ENCODE data around the gene KLHL3. TPM values are rescaled to one million over a fixed set of nuclear protein-coding genes. Genes with fewer than 3 reads are reported as not detected.
A peak's percentile ranks its signal among the peaks of the same experiment; 100 is the strongest.

KLHL3 gene
- total and polyA plus RNA-seq, 5 donors: 13.1 to 57.7 (median 40.2) TPM

GRCh38 chr5:137741718-137742117 lies 5.8 kb upstream of the KLHL3 start:
- no peak overlapping the region for H3K27ac ChIP-seq (ENCODE audit: low read length)
- no peaks in the 10 kb centered on the region for H3K9me3 ChIP-seq (ENCODE audit: control insufficient read depth, low read length)
- no peak for ATAC-seq
- intact Hi-C loops (cut with DNase I): loop anchor here (2.0 to 10.0 kb wide), 4 partner anchors 79 to 117 kb away; no protein-coding TSS in a partner anchor
- no peak for DNase-seq
- peaks cover 3% of the 10 kb centered on the region for H3K4me1 ChIP-seq (ENCODE audit: control insufficient read depth, insufficient read depth, low read length)
- WGBS: 80% methylated on average over 8 of the region's 8 CpGs
- H3K4me3 ChIP-seq (ENCODE audit: low read length): no peak overlapping the region
- no peaks in the 10 kb centered on the region for H3K27me3 ChIP-seq (ENCODE audit: control insufficient read depth, insufficient read depth)

DNA sequence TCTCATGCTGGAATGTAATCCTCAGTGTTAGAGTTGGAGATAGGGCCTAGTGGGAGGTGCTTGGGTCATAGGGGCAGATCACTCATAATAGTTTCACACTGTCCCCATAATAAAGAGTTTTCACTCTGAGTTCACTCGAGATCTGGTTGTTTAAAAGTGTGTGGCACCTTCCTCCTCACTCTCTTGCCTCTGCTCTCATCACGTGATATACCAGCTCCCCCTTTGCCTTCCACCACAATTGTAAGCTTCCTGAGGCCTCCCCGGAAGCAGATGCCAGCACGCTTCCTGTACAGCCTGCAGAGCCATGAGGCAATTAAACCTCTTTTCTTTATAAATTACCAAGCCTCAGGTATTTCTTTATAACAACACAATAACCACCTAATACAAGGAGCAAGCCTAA lies 3.8 kb upstream of the KLHL3 start:
- no peak for ATAC-seq

DNA sequence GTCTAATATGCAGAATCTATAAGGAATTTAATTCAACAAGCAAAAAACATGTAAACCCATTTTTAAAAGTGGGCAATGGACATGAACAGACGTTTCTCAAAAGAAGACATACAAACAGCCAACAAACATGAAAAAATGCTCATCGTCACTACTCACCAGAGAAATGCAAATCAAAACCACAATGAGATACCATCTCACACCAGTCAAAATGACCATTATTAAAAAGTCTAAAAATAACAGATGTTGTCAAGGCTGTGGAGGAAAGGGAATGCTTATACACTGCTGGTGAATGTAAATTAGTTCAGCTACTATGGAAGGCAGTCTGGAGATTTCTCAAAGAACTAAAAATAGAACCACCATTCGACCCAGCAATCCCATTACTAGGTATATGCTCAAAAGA lies 3.1 kb upstream of the KLHL3 start:
- intact Hi-C loops (cut with DNase I): loop anchor here in 1 of 4 donors (5.0 kb wide), 1 partner anchor 112 kb away; no protein-coding TSS in a partner anchor
- peaks cover 7% of the 10 kb centered on the region for H3K4me1 ChIP-seq (ENCODE audit: control insufficient read depth, insufficient read depth, low read length)

More for the DNA sequence above, 3.8 kb upstream of the KLHL3 start:
- 76% methylated on average over 4 of the region's 4 CpGs for WGBS
- Histone ChIP-seq H3K27ac (ENCODE audit: low read length) (no peak overlapping the region), H3K4me1 (ENCODE audit: control insufficient read depth, insufficient read depth, low read length) (peaks cover 3% of the 10 kb centered on the region), H3K27me3 (ENCODE audit: control insufficient read depth, insufficient read depth) (no peaks in the 10 kb centered on the region), H3K9me3 (ENCODE audit: control insufficient read depth, low read length) (no peaks in the 10 kb centered on the region), H3K4me3 (ENCODE audit: low read length) (no peak overlapping the region)
- DNase-seq: no peak
- intact Hi-C loops (cut with DNase I): loop anchor here (2.0 to 10.0 kb wide), 5 partner anchors 77 to 115 kb away; no protein-coding TSS in a partner anchor

DNA sequence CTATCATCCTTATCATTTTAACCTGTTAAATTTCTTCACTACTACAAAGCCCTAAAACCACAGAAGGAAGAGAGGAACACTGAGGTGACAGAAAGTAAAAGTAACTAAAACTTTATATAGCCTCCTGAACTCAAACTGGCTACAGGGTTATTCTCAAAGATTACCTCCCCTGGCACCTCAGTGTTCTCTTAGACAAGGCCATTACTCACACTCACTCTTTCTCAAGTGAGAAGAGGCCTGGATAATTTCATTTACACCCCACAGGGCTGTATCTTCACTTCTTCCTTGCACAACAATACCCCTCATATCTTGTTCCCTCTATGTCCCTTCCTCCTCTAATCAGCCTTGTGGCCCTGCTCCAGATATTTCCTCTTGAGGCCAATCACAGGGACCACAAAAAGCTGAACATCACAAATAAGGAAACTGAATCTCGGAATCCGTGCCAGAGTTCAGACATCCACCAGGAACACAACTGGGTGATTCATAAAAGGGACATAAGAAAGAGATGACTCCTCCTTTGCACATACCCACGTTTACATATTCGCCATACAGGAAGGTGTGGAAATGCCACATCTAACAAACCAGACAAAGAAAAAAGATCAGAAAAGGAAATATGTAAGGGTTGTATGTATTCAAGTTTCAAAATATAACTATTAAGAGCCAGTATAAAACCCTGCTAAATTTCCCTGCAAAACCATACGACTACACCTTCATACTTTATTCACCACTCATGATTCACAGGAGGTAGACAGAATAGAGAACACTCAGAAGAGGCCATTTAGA lies 1.7 kb upstream of the KLHL3 start:
- Histone ChIP-seq H3K4me3 (ENCODE audit: low read length) (no peak overlapping the region), H3K27me3 (ENCODE audit: control insufficient read depth, insufficient read depth) (no peaks in the 10 kb centered on the region), H3K4me1 (ENCODE audit: control insufficient read depth, insufficient read depth, low read length) (peaks cover 13% of the 10 kb centered on the region), H3K9me3 (ENCODE audit: control insufficient read depth, low read length) (no peaks in the 10 kb centered on the region), H3K27ac (ENCODE audit: low read length) (peak overlapping the region; percentile 54)
- DNase-seq (peak in 2 of 3 donors; percentile 62 to 64), ATAC-seq (peak; percentile 84 to 87)
- WGBS: 24% methylated on average over 5 of the region's 5 CpGs
- intact Hi-C loops (cut with DNase I): loop anchor here in 1 of 4 donors (5.0 kb wide), 1 partner anchor 110 kb away; no protein-coding TSS in a partner anchor

More for the DNA sequence above, 3.1 kb upstream of the KLHL3 start:
- Histone ChIP-seq H3K9me3 (ENCODE audit: control insufficient read depth, low read length) (no peaks in the 10 kb centered on the region), H3K4me3 (ENCODE audit: low read length) (no peak overlapping the region), H3K27ac (ENCODE audit: low read length) (no peak overlapping the region), H3K27me3 (ENCODE audit: control insufficient read depth, insufficient read depth) (no peaks in the 10 kb centered on the region)
- no peak for DNase-seq
- ATAC-seq: no peak
- 81% methylated on average over 3 of the region's 3 CpGs for WGBS

DNA sequence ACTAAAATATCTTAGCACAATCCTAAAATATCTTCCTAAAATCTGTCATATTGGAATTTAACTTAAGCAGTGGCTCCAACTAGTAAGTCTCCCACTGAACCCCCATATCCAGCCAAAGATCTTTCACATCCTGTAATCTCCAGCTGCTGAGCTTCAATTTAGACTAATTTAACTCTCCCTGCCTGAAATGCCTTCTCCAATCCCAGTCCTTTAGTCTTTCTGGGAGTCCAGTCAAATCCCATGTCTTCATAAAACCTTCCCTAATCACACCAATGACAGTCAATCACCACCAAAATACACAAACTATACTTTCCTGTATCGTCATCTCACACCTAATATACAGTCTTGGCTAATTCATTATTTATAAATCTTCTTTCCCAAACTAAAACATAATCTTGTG lies 607 bp upstream of the KLHL3 start:
- DNase-seq: no peak
- H3K27ac ChIP-seq (ENCODE audit: low read length): peak overlapping the region; percentile 47
- H3K27me3 ChIP-seq (ENCODE audit: control insufficient read depth, insufficient read depth): no peaks in the 10 kb centered on the region
- ATAC-seq: no peak
- H3K9me3 ChIP-seq (ENCODE audit: control insufficient read depth, low read length): no peaks in the 10 kb centered on the region
- no peak overlapping the region for H3K4me3 ChIP-seq (ENCODE audit: low read length)
- intact Hi-C loops (cut with DNase I): loop anchor here in 1 of 4 donors (5.0 kb wide), 1 partner anchor 109 kb away; no protein-coding TSS in a partner anchor
- 68% methylated on average over 1 of the region's 1 CpG for WGBS
- peaks cover 13% of the 10 kb centered on the region for H3K4me1 ChIP-seq (ENCODE audit: control insufficient read depth, insufficient read depth, low read length)

DNA sequence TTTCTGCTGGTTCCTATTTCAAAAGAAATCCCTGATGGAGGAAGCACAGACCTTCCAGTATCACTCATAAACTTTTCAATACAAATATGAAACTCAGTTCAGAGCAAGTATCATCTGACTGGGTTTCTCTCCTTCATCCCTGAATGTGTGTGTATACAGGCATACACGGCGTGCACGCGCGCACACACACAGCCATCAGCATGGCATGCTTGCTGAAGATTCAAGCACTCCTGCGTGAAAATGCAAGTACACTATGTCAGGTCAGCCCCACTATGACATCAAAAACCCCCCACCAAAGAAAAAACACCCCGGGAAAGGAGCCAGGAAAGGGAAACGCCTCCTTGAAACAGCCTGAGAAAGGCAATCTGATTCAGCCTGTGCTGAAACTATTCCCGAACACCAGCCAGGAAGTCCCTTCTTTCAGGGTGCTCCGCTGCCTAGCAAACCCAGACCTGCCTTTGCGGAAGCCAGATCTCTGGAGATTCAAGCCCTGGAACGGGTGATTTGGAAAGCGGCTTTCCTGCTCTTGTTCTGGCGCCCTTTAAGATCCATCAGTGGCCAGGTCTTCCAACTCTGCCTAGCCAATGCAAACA lies 831 bp downstream of the KLHL3 start:
- H3K4me1 ChIP-seq (ENCODE audit: control insufficient read depth, insufficient read depth, low read length): peaks cover 13% of the 10 kb centered on the region
- peak; percentile 60 to 79 for ATAC-seq
- WGBS: 4% methylated on average over 14 of the region's 14 CpGs
- H3K9me3 ChIP-seq (ENCODE audit: control insufficient read depth, low read length): no peaks in the 10 kb centered on the region
- peak overlapping the region; percentile 72 for H3K27ac ChIP-seq (ENCODE audit: low read length)
- H3K27me3 ChIP-seq (ENCODE audit: control insufficient read depth, insufficient read depth): no peaks in the 10 kb centered on the region
- H3K4me3 ChIP-seq (ENCODE audit: low read length): peak overlapping the region; percentile 45
- intact Hi-C loops (cut with DNase I): loop anchor here in 1 of 4 donors (5.0 kb wide), 1 partner anchor 108 kb away; no protein-coding TSS in a partner anchor
- peak; percentile 49 to 65 (median 60) for DNase-seq

DNA sequence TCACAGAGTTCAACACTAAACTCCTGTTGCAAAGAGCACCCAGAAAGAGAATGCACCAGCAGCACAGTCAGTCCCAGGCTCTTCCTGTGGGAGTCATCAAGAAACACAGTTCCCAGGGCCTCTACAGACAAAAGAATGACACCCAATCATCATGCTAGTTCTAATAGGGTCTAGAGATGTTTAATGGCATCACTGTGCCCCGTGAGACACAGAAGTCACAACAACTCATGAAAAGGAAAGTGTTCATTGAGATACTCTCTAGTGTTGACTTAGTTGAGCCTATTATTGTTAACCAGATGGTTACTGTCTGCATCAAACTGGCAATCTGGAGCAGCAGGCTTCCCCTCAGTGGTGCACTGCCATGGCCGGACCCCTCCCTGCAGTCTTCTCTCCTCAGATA lies 1.6 kb downstream of the KLHL3 start:
- H3K4me1 ChIP-seq (ENCODE audit: control insufficient read depth, insufficient read depth, low read length): peaks cover 13% of the 10 kb centered on the region
- H3K27me3 ChIP-seq (ENCODE audit: control insufficient read depth, insufficient read depth): no peaks in the 10 kb centered on the region
- intact Hi-C loops (cut with DNase I): no loop called here
- no peaks in the 10 kb centered on the region for H3K9me3 ChIP-seq (ENCODE audit: control insufficient read depth, low read length)
- DNase-seq (no peak), ATAC-seq (peak in 1 of 2 donors; percentile 9)
- WGBS: 45% methylated on average over 2 of the region's 2 CpGs
- H3K27ac ChIP-seq (ENCODE audit: low read length): peak overlapping the region; percentile 79
- H3K4me3 ChIP-seq (ENCODE audit: low read length): peak overlapping the region; percentile 45

GRCh38 chr5:137733922-137734321 lies 2.0 kb downstream of the KLHL3 start:
- intact Hi-C loops (cut with DNase I): no loop called here
- no peak for ATAC-seq
- H3K4me1 ChIP-seq (ENCODE audit: control insufficient read depth, insufficient read depth, low read length): peaks cover 13% of the 10 kb centered on the region
- WGBS: 84% methylated on average over 3 of the region's 3 CpGs
- peak overlapping the region; percentile 79 for H3K27ac ChIP-seq (ENCODE audit: low read length)
- H3K27me3 ChIP-seq (ENCODE audit: control insufficient read depth, insufficient read depth): no peaks in the 10 kb centered on the region
- H3K4me3 ChIP-seq (ENCODE audit: low read length): peak overlapping the region; percentile 45
- no peaks in the 10 kb centered on the region for H3K9me3 ChIP-seq (ENCODE audit: control insufficient read depth, low read length)
- DNase-seq: no peak

GRCh38 chr5:137733006-137733405 lies 2.9 kb downstream of the KLHL3 start:
- intact Hi-C loops (cut with DNase I): no loop called here
- H3K27me3 ChIP-seq (ENCODE audit: control insufficient read depth, insufficient read depth): no peaks in the 10 kb centered on the region
- peaks cover 13% of the 10 kb centered on the region for H3K4me1 ChIP-seq (ENCODE audit: control insufficient read depth, insufficient read depth, low read length)
- H3K27ac ChIP-seq (ENCODE audit: low read length): no peak overlapping the region
- H3K9me3 ChIP-seq (ENCODE audit: control insufficient read depth, low read length): no peaks in the 10 kb centered on the region
- no peak overlapping the region for H3K4me3 ChIP-seq (ENCODE audit: low read length)
- 78% methylated on average over 3 of the region's 3 CpGs for WGBS
- ATAC-seq: no peak
- no peak for DNase-seq

DNA sequence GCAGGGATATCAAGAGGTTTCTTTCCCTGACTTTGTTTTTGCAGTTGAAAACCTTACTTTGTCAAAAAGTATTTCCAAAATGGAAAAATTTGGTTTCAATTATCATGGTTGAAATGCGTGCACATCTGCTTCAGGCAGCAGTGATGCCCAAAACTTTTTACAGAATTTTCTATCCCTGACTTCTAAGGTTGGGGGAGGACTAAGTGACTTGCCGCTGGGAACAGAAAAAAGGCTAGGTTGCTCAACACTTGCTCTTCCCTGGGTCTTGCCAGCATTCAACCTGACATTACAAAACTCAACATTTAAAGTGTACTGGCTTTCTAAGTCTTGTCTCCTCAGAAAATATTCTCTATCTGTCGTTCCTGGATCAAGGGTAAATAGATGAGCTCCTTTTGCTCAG lies 4.7 kb downstream of the KLHL3 start:
- Histone ChIP-seq H3K9me3 (ENCODE audit: control insufficient read depth, low read length) (no peaks in the 10 kb centered on the region), H3K27ac (ENCODE audit: low read length) (no peak overlapping the region), H3K27me3 (ENCODE audit: control insufficient read depth, insufficient read depth) (no peaks in the 10 kb centered on the region), H3K4me1 (ENCODE audit: control insufficient read depth, insufficient read depth, low read length) (peaks cover 10% of the 10 kb centered on the region), H3K4me3 (ENCODE audit: low read length) (no peak overlapping the region)
- ATAC-seq: no peak
- 81% methylated on average over 3 of the region's 3 CpGs for WGBS
- DNase-seq: no peak
- intact Hi-C loops (cut with DNase I): no loop called here

GRCh38 chr5:137730336-137730735 lies 5.6 kb downstream of the KLHL3 start:
- intact Hi-C loops (cut with DNase I): no loop called here
- ATAC-seq: no peak

More at GRCh38 chr5:137730336-137730735, 5.6 kb downstream of the KLHL3 start:
- Histone ChIP-seq H3K9me3 (ENCODE audit: control insufficient read depth, low read length) (no peaks in the 10 kb centered on the region), H3K4me3 (ENCODE audit: low read length) (no peak overlapping the region), H3K27ac (ENCODE audit: low read length) (no peak overlapping the region), H3K27me3 (ENCODE audit: control insufficient read depth, insufficient read depth) (no peaks in the 10 kb centered on the region), H3K4me1 (ENCODE audit: control insufficient read depth, insufficient read depth, low read length) (peaks cover 10% of the 10 kb centered on the region)
- DNase-seq: no peak

Data from right cardiac atrium (tissue), 5 donors.